CD4-positive, CD25-positive, alpha-beta regulatory T cell (primary cell): ENCODE results near the gene LRRC8D. TPM values are rescaled to one million over a fixed set of nuclear protein-coding genes. Genes with fewer than 3 reads are reported as not detected.
A peak's percentile ranks its signal among the peaks of the same experiment; 100 is the strongest.

ENCODE experiments used
- ATAC-seq, 2 donors: fragments of 150-1000 bp; cut with Tn5 transposase; one replicate each; pipeline ENCODE4 v1.10.0; 2021; ENCODE audit warnings: low read depth in 2 of 2, moderate number of reproducible peaks in 2 of 2, moderate library complexity in 1 of 2
- DNase-seq, 3 donors: peaks; one replicate each; pipeline versions ENCODE4 v3.0.0 to v3.0.0-alpha.2; 2012 to 2022; ENCODE audit warnings: mixed read lengths in 1 of 3
- H3K27ac ChIP-seq: one replicate; pipeline ENCODE4 v1.7.0; 2013; ENCODE audit warnings: mild to moderate bottlenecking, low read length; ENCODE audit not compliant: insufficient read depth, poor library complexity, severe bottlenecking
- H3K27me3 ChIP-seq: one replicate; pipeline ENCODE4 v1.7.0; 2013; ENCODE audit warnings: low read length; ENCODE audit not compliant: control insufficient read depth, insufficient read depth
- H3K36me3 ChIP-seq: one replicate; pipeline ENCODE4 v1.7.0; 2013; ENCODE audit warnings: mild to moderate bottlenecking, low read length, moderate library complexity; ENCODE audit not compliant: control insufficient read depth, insufficient read depth
- H3K4me1 ChIP-seq: 2 replicates; pipeline ENCODE4 v1.7.0; 2013; ENCODE audit warnings: mild to moderate bottlenecking, low read length; ENCODE audit not compliant: insufficient read depth, control insufficient read depth, poor library complexity, severe bottlenecking
- H3K4me3 ChIP-seq: one replicate; pipeline ENCODE4 v1.7.0; 2013; ENCODE audit warnings: low read depth, mild to moderate bottlenecking, low read length, moderate library complexity
- H3K9me3 ChIP-seq, 2 experiments: 1 replicate in 1 of 2; 2 replicates in 1 of 2; pipeline ENCODE4 v1.7.0; 2013; ENCODE audit warnings: low read length in 2 of 2, mild to moderate bottlenecking in 1 of 2, moderate library complexity in 1 of 2; ENCODE audit not compliant: control insufficient read depth in 2 of 2
- H3K27ac Mint-ChIP-seq, 3 donors: one replicate each; pipeline ENCODE4 v1.8.0; 2020 to 2022; ENCODE audit warnings: mild to moderate bottlenecking in 3 of 3, mixed read lengths in 3 of 3, moderate library complexity in 2 of 3
- H3K27me3 Mint-ChIP-seq: one replicate; pipeline ENCODE4 v1.8.0; 2022; ENCODE audit warnings: mild to moderate bottlenecking, mixed read lengths
- H3K36me3 Mint-ChIP-seq: one replicate; pipeline ENCODE4 v1.8.0; 2020; ENCODE audit warnings: mixed read lengths
- H3K4me1 Mint-ChIP-seq, 4 donors: one replicate each; pipeline ENCODE4 v1.8.0; 2020 to 2022; ENCODE audit warnings: mixed read lengths in 4 of 4, mild to moderate bottlenecking in 1 of 4
- H3K4me3 Mint-ChIP-seq, 4 donors: one replicate each; pipeline ENCODE4 v1.8.0; 2020 to 2022; ENCODE audit warnings: mild to moderate bottlenecking in 4 of 4, mixed read lengths in 4 of 4, moderate library complexity in 3 of 4
- H3K9me3 Mint-ChIP-seq, 7 donors: one replicate each; pipeline ENCODE4 v1.8.0; 2020 to 2022; ENCODE audit warnings: mixed read lengths in 7 of 7, mild to moderate bottlenecking in 3 of 7, moderate library complexity in 2 of 7
- polyA plus RNA-seq, 4 donors: library from polyadenylated mRNA; unstranded; fragments of 300-500 nt; fragmentation: Illumina TruSeq; gene quantifications; one replicate each; pipeline ENCODE4 v1.2.3, GENCODE V29; 2021
- total RNA-seq: library from RNA; stranded (reverse); gene quantifications from one replicate; pipeline ENCODE4 v1.2.3, GENCODE V29; 2022

Gene LRRC8D
- total and polyA plus RNA-seq, 5 donors from 2014 or later, result 23.6 to 69.0 (median 54.5) TPM

DNA sequence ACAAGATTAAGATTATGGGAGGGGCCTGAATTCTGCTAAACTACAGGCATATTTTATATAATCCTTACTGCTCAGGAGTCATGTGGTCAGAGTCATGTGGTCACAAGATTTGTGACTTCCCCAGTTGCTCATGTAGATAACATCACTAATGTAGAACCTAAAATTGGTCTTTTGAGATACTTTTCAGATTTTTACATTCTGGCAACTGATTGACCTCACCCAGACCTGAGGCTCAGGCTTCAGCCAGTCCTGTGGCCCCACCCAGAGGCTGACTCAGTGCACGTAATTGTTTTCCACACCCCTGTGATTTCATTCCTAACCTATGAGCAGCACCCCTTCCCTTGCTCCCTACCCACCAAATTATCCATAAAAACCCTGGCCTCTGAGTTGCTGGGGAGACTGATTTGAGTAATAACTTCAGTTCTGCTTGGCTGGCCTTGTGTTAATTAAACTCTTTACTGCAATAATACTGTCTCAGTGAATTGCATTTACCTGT lies 132.3 kb downstream of the LRRC8D start:
- H3K4me1 Mint-ChIP-seq, result peaks cover 8 to 20% (median 17%) of the 10 kb centered on the region in 4 donors
- Histone ChIP-seq H3K4me1 (peaks cover 7% of the 10 kb centered on the region), H3K9me3 (no peaks in the 10 kb centered on the region), H3K27me3 (no peaks in the 10 kb centered on the region), H3K27ac (no peak overlapping the region), H3K4me3 (no peak overlapping the region), H3K36me3 (no peaks in the 10 kb centered on the region)
- ATAC-seq, result peak; percentile 60 to 64
- H3K36me3 Mint-ChIP-seq, result no peaks in the 10 kb centered on the region
- H3K4me3 Mint-ChIP-seq, result no peak overlapping the region
- DNase-seq, result peak; percentile 2 to 63 (median 26)
- H3K27me3 Mint-ChIP-seq, result no peaks in the 10 kb centered on the region
- peak overlapping the region in 2 of 3 donors; percentile 46 to 78 for H3K27ac Mint-ChIP-seq
- peaks cover 0 to 2% (median 0%) of the 10 kb centered on the region in 7 donors for H3K9me3 Mint-ChIP-seq

GRCh38 chr1:89953929-89954328 lies 133.1 kb downstream of the LRRC8D start:
- Histone ChIP-seq H3K27me3 (no peaks in the 10 kb centered on the region), H3K4me1 (peaks cover 7% of the 10 kb centered on the region), H3K27ac (no peak overlapping the region), H3K9me3 (no peaks in the 10 kb centered on the region), H3K4me3 (no peak overlapping the region), H3K36me3 (no peaks in the 10 kb centered on the region)
- Mint-ChIP-seq H3K36me3 (no peaks in the 10 kb centered on the region), H3K27ac (peak overlapping the region in 1 of 3 donors; percentile 22), H3K4me3 (no peak overlapping the region), H3K9me3 (peaks cover 0 to 2% (median 0%) of the 10 kb centered on the region in 7 donors), H3K27me3 (no peaks in the 10 kb centered on the region), H3K4me1 (peaks cover 10 to 27% (median 17%) of the 10 kb centered on the region in 4 donors)
- no peak for ATAC-seq
- no peak for DNase-seq

DNA sequence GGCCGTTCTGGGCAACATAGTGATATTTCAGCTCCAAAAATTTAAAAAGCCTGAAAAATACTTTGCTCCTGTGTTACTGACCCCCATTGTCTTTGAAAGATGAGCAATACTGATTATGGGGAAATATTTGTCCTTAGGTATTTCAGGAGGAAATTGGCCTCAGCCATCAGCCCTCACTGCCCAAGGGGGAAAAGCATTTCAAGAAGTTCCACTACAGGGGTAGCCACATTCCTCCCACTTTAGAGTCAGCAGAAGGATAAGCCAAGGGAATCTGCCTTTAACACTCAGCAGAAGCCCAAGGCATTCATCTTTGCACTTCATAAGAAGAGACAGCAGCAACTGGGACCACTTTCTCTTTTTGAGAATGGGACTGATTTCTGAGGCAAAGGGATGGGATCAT lies 133.6 kb downstream of the LRRC8D start:
- ATAC-seq, result no peak

DNA sequence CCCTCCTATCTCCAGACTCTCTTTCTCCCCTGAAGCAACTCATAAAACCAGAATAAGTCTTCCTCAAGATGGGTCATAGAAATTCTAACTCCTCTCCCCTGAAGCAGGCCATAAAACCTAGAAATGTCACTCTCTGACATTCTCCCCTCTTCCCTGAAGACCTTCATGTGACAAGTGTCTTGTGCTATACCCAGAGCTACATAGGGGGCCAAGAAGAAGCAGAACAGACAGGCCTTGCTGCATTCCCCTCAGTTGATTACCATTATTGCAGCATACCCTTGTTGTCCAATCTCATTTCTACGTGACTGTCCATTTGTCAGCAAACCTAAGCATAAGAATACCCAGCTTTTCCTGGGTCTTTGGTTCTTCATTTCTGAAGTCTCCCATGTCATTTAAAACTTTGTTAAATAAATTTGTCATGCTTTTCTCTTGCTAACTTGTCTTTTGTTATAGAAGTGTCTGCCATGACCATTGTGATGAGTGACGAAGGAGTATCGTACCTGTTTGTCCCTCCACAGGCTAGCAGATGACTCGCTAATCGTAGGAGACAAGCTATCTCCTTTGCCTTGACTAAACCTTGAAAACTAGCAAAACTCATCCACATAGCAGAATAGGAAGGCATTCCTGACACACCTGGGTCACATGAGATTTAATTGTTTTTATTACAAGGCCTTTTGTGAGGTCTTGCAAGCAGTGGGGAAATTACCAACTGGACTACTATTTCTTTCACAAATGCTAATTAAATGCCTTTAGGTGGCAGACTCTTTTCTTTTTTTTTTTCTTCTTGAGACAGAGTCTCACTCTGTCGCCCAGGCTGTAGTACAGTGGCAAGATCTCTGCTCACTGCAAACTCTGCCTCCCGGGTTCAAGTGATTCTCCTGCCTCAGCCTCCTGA lies 134.7 kb downstream of the LRRC8D start:
- peaks cover 0 to 4% (median 0%) of the 10 kb centered on the region in 7 donors for H3K9me3 Mint-ChIP-seq
- H3K4me1 Mint-ChIP-seq, result peaks cover 10 to 35% (median 19%) of the 10 kb centered on the region in 4 donors
- no peak overlapping the region for H3K27ac ChIP-seq
- no peaks in the 10 kb centered on the region for H3K27me3 Mint-ChIP-seq
- H3K36me3 ChIP-seq, result no peaks in the 10 kb centered on the region
- no peak overlapping the region for H3K27ac Mint-ChIP-seq
- DNase-seq (no peak), ATAC-seq (no peak)
- no peak overlapping the region for H3K4me3 Mint-ChIP-seq
- no peak overlapping the region for H3K4me3 ChIP-seq
- peaks cover 0 to 4% of the 10 kb centered on the region in 2 experiments for H3K9me3 ChIP-seq
- no peaks in the 10 kb centered on the region for H3K27me3 ChIP-seq
- H3K36me3 Mint-ChIP-seq, result no peaks in the 10 kb centered on the region
- peaks cover 7% of the 10 kb centered on the region for H3K4me1 ChIP-seq

More for the DNA sequence above, 133.6 kb downstream of the LRRC8D start:
- no peaks in the 10 kb centered on the region for H3K27me3 Mint-ChIP-seq
- H3K4me1 Mint-ChIP-seq, result peaks cover 10 to 30% (median 18%) of the 10 kb centered on the region in 4 donors
- no peak overlapping the region for H3K27ac ChIP-seq
- H3K27ac Mint-ChIP-seq, result no peak overlapping the region
- peaks cover 7% of the 10 kb centered on the region for H3K4me1 ChIP-seq
- no peak for DNase-seq
- no peaks in the 10 kb centered on the region for H3K36me3 ChIP-seq
- no peaks in the 10 kb centered on the region for H3K36me3 Mint-ChIP-seq
- H3K9me3 ChIP-seq, result peaks cover 0 to 2% of the 10 kb centered on the region in 2 experiments
- H3K4me3 Mint-ChIP-seq, result no peak overlapping the region
- H3K9me3 Mint-ChIP-seq, result peaks cover 0 to 2% (median 0%) of the 10 kb centered on the region in 7 donors
- H3K27me3 ChIP-seq, result no peaks in the 10 kb centered on the region
- no peak overlapping the region for H3K4me3 ChIP-seq

DNA sequence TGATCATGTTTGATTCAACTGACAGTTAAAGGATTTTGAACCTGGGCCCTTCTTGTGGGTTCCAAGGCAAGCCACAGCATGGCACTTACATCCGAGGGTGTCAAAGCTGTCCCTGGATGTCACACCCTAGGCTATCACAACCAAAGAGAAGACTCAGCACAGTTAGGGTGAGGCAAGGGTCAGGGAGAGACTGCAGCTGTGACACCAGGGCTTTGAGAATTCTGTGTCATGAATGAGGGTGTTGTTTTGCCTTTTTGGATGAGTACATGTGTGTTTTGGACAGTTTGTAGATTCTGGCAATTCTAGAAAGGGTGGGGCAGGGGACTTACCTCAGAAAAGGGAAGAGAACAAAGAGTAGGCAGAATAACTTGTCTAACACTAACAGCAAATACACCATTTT lies 136.3 kb downstream of the LRRC8D start:
- H3K9me3 Mint-ChIP-seq, result peaks cover 0 to 4% (median 0%) of the 10 kb centered on the region in 7 donors
- H3K27ac ChIP-seq, result no peak overlapping the region
- peaks cover 7% of the 10 kb centered on the region for H3K4me1 ChIP-seq
- peaks cover 0 to 4% of the 10 kb centered on the region in 2 experiments for H3K9me3 ChIP-seq
- no peak overlapping the region for H3K4me3 ChIP-seq
- ATAC-seq (no peak), DNase-seq (peak in 1 of 3 donors; percentile 73)
- H3K27ac Mint-ChIP-seq, result peak overlapping the region in 1 of 3 donors; percentile 3
- H3K4me1 Mint-ChIP-seq, result peaks cover 10 to 35% (median 17%) of the 10 kb centered on the region in 4 donors
- H3K36me3 Mint-ChIP-seq, result no peaks in the 10 kb centered on the region
- peaks cover 3% of the 10 kb centered on the region for H3K27me3 ChIP-seq
- H3K4me3 Mint-ChIP-seq, result peak overlapping the region in 1 of 4 donors; percentile 13
- no peaks in the 10 kb centered on the region for H3K36me3 ChIP-seq
- H3K27me3 Mint-ChIP-seq, result no peaks in the 10 kb centered on the region

GRCh38 chr1:89958851-89959654 lies 138.2 kb downstream of the LRRC8D start:
- Histone ChIP-seq H3K4me1 (no peaks in the 10 kb centered on the region), H3K36me3 (no peaks in the 10 kb centered on the region), H3K27ac (no peak overlapping the region), H3K4me3 (no peak overlapping the region), H3K9me3 (peaks cover 0 to 4% of the 10 kb centered on the region in 2 experiments), H3K27me3 (peaks cover 3% of the 10 kb centered on the region)
- peaks cover 8% of the 10 kb centered on the region for H3K27me3 Mint-ChIP-seq
- no peak for DNase-seq
- peaks cover 0 to 4% (median 0%) of the 10 kb centered on the region in 7 donors for H3K9me3 Mint-ChIP-seq
- ATAC-seq, result no peak
- no peak overlapping the region for H3K27ac Mint-ChIP-seq
- no peaks in the 10 kb centered on the region for H3K36me3 Mint-ChIP-seq
- peaks cover 5 to 26% (median 10%) of the 10 kb centered on the region in 4 donors for H3K4me1 Mint-ChIP-seq
- H3K4me3 Mint-ChIP-seq, result no peak overlapping the region

GRCh38 chr1:89959719-89960118 lies 138.9 kb downstream of the LRRC8D start:
- no peaks in the 10 kb centered on the region for H3K36me3 Mint-ChIP-seq
- peaks cover 13% of the 10 kb centered on the region for H3K27me3 Mint-ChIP-seq
- peaks cover 5 to 26% (median 9%) of the 10 kb centered on the region in 4 donors for H3K4me1 Mint-ChIP-seq
- no peaks in the 10 kb centered on the region for H3K4me1 ChIP-seq
- peaks cover 0 to 4% (median 0%) of the 10 kb centered on the region in 7 donors for H3K9me3 Mint-ChIP-seq
- no peak overlapping the region for H3K27ac ChIP-seq
- no peak overlapping the region for H3K27ac Mint-ChIP-seq
- peaks cover 3% of the 10 kb centered on the region for H3K27me3 ChIP-seq
- H3K9me3 ChIP-seq, result peaks cover 0 to 4% of the 10 kb centered on the region in 2 experiments
- no peak overlapping the region for H3K4me3 Mint-ChIP-seq
- DNase-seq, result no peak
- no peak overlapping the region for H3K4me3 ChIP-seq
- H3K36me3 ChIP-seq, result no peaks in the 10 kb centered on the region
- ATAC-seq, result no peak
